Fibroblast of pulmonary artery (primary cell): ENCODE results near the gene HK1.
A peak's percentile ranks its signal among the peaks of the same experiment; 100 is the strongest.

ENCODE experiments used
- DNase-seq: peaks from one replicate; pipeline ENCODE4 v3.0.0-alpha.2; 2010; ENCODE audit warnings: low read depth
- H3K4me3 ChIP-seq: replicated peaks from 2 replicates; pipeline ENCODE4 v1.5.1; 2011; ENCODE audit warnings: low read depth, mild to moderate bottlenecking, control low read depth, low read length, moderate library complexity
- CTCF ChIP-seq: IDR thresholded peaks from 2 replicates; pipeline ENCODE4 v1.5.1; 2011; ENCODE audit warnings: mild to moderate bottlenecking, control low read depth, low read length, inconsistent platforms; ENCODE audit errors: missing control alignments

The HK1 gene

GRCh38 chr10:69239136-69239535, 39.2 kb upstream of the HK1 start:
- no peak for DNase-seq
- TF ChIP-seq CTCF, result no peak

GRCh38 chr10:69239816-69240434, 38.4 kb upstream of the HK1 start:
- no peak overlapping the region for H3K4me3 ChIP-seq
- DNase-seq, result peak; percentile 48
- no peak for TF ChIP-seq CTCF

More at GRCh38 chr10:69239136-69239535, 39.2 kb upstream of the HK1 start:
- no peak overlapping the region for H3K4me3 ChIP-seq

- H3K4me3 ChIP-seq, result no peak overlapping the region
- no peak for DNase-seq
- TF ChIP-seq CTCF, result no peak
Measured at GRCh38 chr10:69240455-69240854, 37.8 kb upstream of the HK1 start.

GRCh38 chr10:69241575-69241974, 36.7 kb upstream of the HK1 start:
- DNase-seq, result peak; percentile 23
- TF ChIP-seq CTCF, result no peak
- H3K4me3 ChIP-seq, result no peak overlapping the region

GRCh38 chr10:69242040-69242851, 36.0 kb upstream of the HK1 start:
- no peak overlapping the region for H3K4me3 ChIP-seq
- no peak for TF ChIP-seq CTCF
- DNase-seq, result peak; percentile 23

- no peak overlapping the region for H3K4me3 ChIP-seq
- TF ChIP-seq CTCF, result no peak
- DNase-seq, result no peak
Measured at GRCh38 chr10:69242852-69243212, 35.5 kb upstream of the HK1 start.

GRCh38 chr10:69243817-69244216, 34.5 kb upstream of the HK1 start:
- no peak for TF ChIP-seq CTCF
- DNase-seq, result no peak
- H3K4me3 ChIP-seq, result no peak overlapping the region
